Measurements from ENCODE around the gene CDC16. TPM values are rescaled to one million over a fixed set of nuclear protein-coding genes. Genes with fewer than 3 reads are reported as not detected.

CDC16 gene
- total and polyA plus RNA-seq, 2 of the 13 experiments (the other 11 are each of a cell fraction or from before 2014, with no cell fraction given), result 24.2 to 60.9 TPM

GRCh38 chr13:114228176-114228575 is 6.5 kb upstream of the CDC16 start:
- no TSS peak for BruUV-seq (replicated peaks)
- no peaks in the 10 kb centered on the region for H3K4me1 ChIP-seq (ENCODE audit: insufficient read depth, low read length)
- ATAC-seq, result no peak

More at GRCh38 chr13:114228176-114228575, 6.5 kb upstream of the CDC16 start:
- no peak overlapping the region for H3K9ac ChIP-seq (ENCODE audit: insufficient read depth, low read depth, low read length)
- no peak overlapping the region for H3K4me2 ChIP-seq (ENCODE audit: low read depth, low read length)
- 2% methylated on average over 9 of the region's 9 CpGs for WGBS (ENCODE audit: low lambda C conversion rate)
- H3K79me2 ChIP-seq (ENCODE audit: insufficient read depth, low read length), result no peaks in the 10 kb centered on the region
- no peak overlapping the region for H2AFZ ChIP-seq (ENCODE audit: low read length)
- H3K9me3 ChIP-seq (ENCODE audit: low read length), result no peaks in the 10 kb centered on the region
- no peak overlapping the region for H3K4me3 ChIP-seq (replicated peaks in 1 of 3; ENCODE audit: insufficient read depth in 1 of 3, low read depth in 2 of 3, low read length in 3 of 3)
- H3K27me3 ChIP-seq (ENCODE audit: control insufficient read depth in 1 of 2, insufficient read depth in 2 of 2, low read length in 2 of 2), result peaks cover 6 to 52% of the 10 kb centered on the region in 2 experiments
- POLR2A ChIA-PET, result no interaction called here
- in situ Hi-C loops (cut with HindIII; ENCODE audit: extremely low pct_ligation_motif_present, low pct_unique_long_range_greater_than_20kb) (loop anchor here (5.0 kb wide), 1 partner anchor 86 kb away; no protein-coding TSS in a partner anchor), intact Hi-C loops (cut with micrococcal nuclease; ENCODE audit: unreplicated experiment) (no loop called here)
- FAIRE-seq (no peak), DNase-seq (ENCODE audit: low spot score) (no peak)
- H3K36me3 ChIP-seq (replicated peaks in 1 of 2; ENCODE audit: control insufficient read depth in 1 of 2, insufficient read depth in 2 of 2, low read length in 2 of 2), result no peaks in the 10 kb centered on the region
- H3K27ac ChIP-seq (ENCODE audit: extremely low read length, insufficient read depth, low read length), result no peak overlapping the region
- TF ChIP-seq ZNF558 (CRISPR knock-in tag; IDR thresholded peaks at IDR 0.05; ENCODE audit: borderline replicate concordance), result no peak
- no peak for TF ChIP-seq ZSCAN21 (CRISPR knock-in tag; IDR thresholded peaks at IDR 0.05; ENCODE audit: borderline replicate concordance)
- TF ChIP-seq FOSL2 (CRISPR knock-in tag; IDR thresholded peaks at IDR 0.05), result 0 out of 2 replicates have a peak, but pooled peaks have one; percentile 12
- TF ChIP-seq ZNF30 (CRISPR knock-in tag; IDR thresholded peaks at IDR 0.05), result no peak
- TF ChIP-seq ZNF407 (CRISPR knock-in tag; IDR thresholded peaks at IDR 0.05; ENCODE audit: not compliant biosample characterization), result no peak
- CTCF ChIA-PET (ENCODE audit: low intra/inter-chr PET ratio, low total read pairs), result no interaction called here
- H4K20me1 ChIP-seq (ENCODE audit: insufficient read depth, low read length), result no peaks in the 10 kb centered on the region
